ENCODE data around the gene MCM10. TPM values are rescaled to one million over a fixed set of nuclear protein-coding genes. Genes with fewer than 3 reads are reported as not detected.
"Not testable (repeated sequence)": the region's sequence is repeated elsewhere in the genome, so short reads cannot be mapped to it uniquely, and the experiment has no call there.

MCM10 gene
- polyA plus RNA-seq, 4 donors, result 8.7 to 12.5 (median 10.8) TPM

GRCh38 chr10:13219685-13220670 lies 58.6 kb downstream of the MCM10 start:
- DNase-seq (ENCODE audit: low read depth in 4 of 4, low spot score in 2 of 4), result peak in 1 of 4 donors; percentile 6

GRCh38 chr10:13221572-13221971 lies 60.2 kb downstream of the MCM10 start:
- DNase-seq (ENCODE audit: low read depth in 4 of 4, low spot score in 2 of 4), result no peak

- DNase-seq (ENCODE audit: low read depth in 4 of 4, low spot score in 2 of 4), result no peak
Measured at GRCh38 chr10:13222151-13222550, 60.8 kb downstream of the MCM10 start.

- DNase-seq (ENCODE audit: low read depth in 4 of 4, low spot score in 2 of 4), result no peak
Measured at GRCh38 chr10:13222566-13222965, 61.2 kb downstream of the MCM10 start.

- no peak for DNase-seq (ENCODE audit: low read depth in 4 of 4, low spot score in 2 of 4)
Measured at GRCh38 chr10:13223241-13223640, 61.9 kb downstream of the MCM10 start.

- DNase-seq (ENCODE audit: low read depth in 4 of 4, low spot score in 2 of 4), result no peak
Measured at GRCh38 chr10:13224210-13224995, 63.0 kb downstream of the MCM10 start.

- DNase-seq (ENCODE audit: low read depth in 4 of 4, low spot score in 2 of 4), result no peak
Measured at GRCh38 chr10:13225601-13226000, 64.2 kb downstream of the MCM10 start.

- no peak for DNase-seq (ENCODE audit: low read depth in 4 of 4, low spot score in 2 of 4)
Measured at GRCh38 chr10:13227031-13227430, 65.7 kb downstream of the MCM10 start.

GRCh38 chr10:13231190-13231589 lies 69.8 kb downstream of the MCM10 start:
- no peak for DNase-seq (ENCODE audit: low read depth in 4 of 4, low spot score in 2 of 4)

GRCh38 chr10:13231808-13232207 lies 70.5 kb downstream of the MCM10 start:
- no peak for DNase-seq (ENCODE audit: low read depth in 4 of 4, low spot score in 2 of 4)

GRCh38 chr10:13233358-13233757 lies 72.0 kb downstream of the MCM10 start:
- no peak for DNase-seq (ENCODE audit: low read depth in 4 of 4, low spot score in 2 of 4)

GRCh38 chr10:13234172-13234571 lies 72.8 kb downstream of the MCM10 start, which contains the start of gene UCMA:
Gene UCMA (minus strand): TSS chr10:13234374. CDS start chr10:13234258, 116 bp downstream.
- DNase-seq (ENCODE audit: low read depth in 4 of 4, low spot score in 2 of 4), result no peak

- not testable (repeated sequence) for DNase-seq (ENCODE audit: low read depth in 4 of 4, low spot score in 2 of 4)
Measured at GRCh38 chr10:13234736-13235135, 73.4 kb downstream of the MCM10 start.

- no peak for DNase-seq (ENCODE audit: low read depth in 4 of 4, low spot score in 2 of 4)
Measured at GRCh38 chr10:13236638-13237037, 75.3 kb downstream of the MCM10 start.

- DNase-seq (ENCODE audit: low read depth in 4 of 4, low spot score in 2 of 4), result no peak
Measured at GRCh38 chr10:13238271-13239077, 77.1 kb downstream of the MCM10 start.

GRCh38 chr10:13239923-13240322 lies 78.6 kb downstream of the MCM10 start:
- no peak for DNase-seq (ENCODE audit: low read depth in 4 of 4, low spot score in 2 of 4)

GRCh38 chr10:13241613-13242012 lies 80.3 kb downstream of the MCM10 start:
- no peak for DNase-seq (ENCODE audit: low read depth in 4 of 4, low spot score in 2 of 4)

- not testable (repeated sequence) for DNase-seq (ENCODE audit: low read depth in 4 of 4, low spot score in 2 of 4)
Measured at GRCh38 chr10:13242260-13242659, 80.9 kb downstream of the MCM10 start.

GRCh38 chr10:13247246-13247645 lies 85.9 kb downstream of the MCM10 start:
- no peak for DNase-seq (ENCODE audit: low read depth in 4 of 4, low spot score in 2 of 4)

- DNase-seq (ENCODE audit: low read depth in 4 of 4, low spot score in 2 of 4), result no peak
Measured at GRCh38 chr10:13247784-13248183, 86.4 kb downstream of the MCM10 start.
